Ascending aorta (tissue), 2 donors: Measurements from ENCODE around the gene TNPO2. TPM values are rescaled to one million over a fixed set of nuclear protein-coding genes. Genes with fewer than 3 reads are reported as not detected.

Experiments used
- DNase-seq, 2 donors: peaks; one replicate each; pipeline ENCODE4 v3.0.0-alpha.2; 2019; ENCODE audit warnings: low spot score in 2 of 2
- H3K27ac ChIP-seq, 2 donors: fragments of 200-600 bp; sonication (generic); one replicate each; pipeline ENCODE4 v1.5.1; 2016 to 2017; ENCODE audit warnings: mild to moderate bottlenecking in 1 of 2
- H3K27me3 ChIP-seq: fragments of 200-600 bp; sonication (generic); one replicate; pipeline ENCODE4 v1.5.1; 2017
- H3K36me3 ChIP-seq, 2 donors: fragments of 200-600 bp; sonication (generic); one replicate each; pipeline ENCODE4 v1.5.1; 2016
- H3K4me1 ChIP-seq, 2 donors: fragments of 200-600 bp; sonication (generic); one replicate each; pipeline ENCODE4 v1.5.1; 2016 to 2017; ENCODE audit warnings: mild to moderate bottlenecking in 1 of 2
- H3K4me3 ChIP-seq, 2 donors: fragments of 200-600 bp; sonication (generic); one replicate each; pipeline ENCODE4 v1.5.1; 2016 to 2017; ENCODE audit warnings: mild to moderate bottlenecking in 1 of 2
- H3K9me3 ChIP-seq, 2 donors: fragments of 200-600 bp; sonication (generic); one replicate each; pipeline ENCODE4 v1.5.1; 2016
- CTCF ChIP-seq, 3 experiments: fragments of 200-600 bp in 2 of 3; fragments of 450-650 bp in 1 of 3; sonication (generic) in 2 of 3; IDR thresholded peaks; one replicate each; pipeline ENCODE4 v1.5.1; 2016 to 2019; ENCODE audit warnings: antibody characterized with exemption in 3 of 3, mild to moderate bottlenecking in 1 of 3, moderate library complexity in 1 of 3
- intact Hi-C: fragments of 100-400 bp; cut with DNase I; formaldehyde crosslinking; loops from one replicate; pipeline ENCODE4 v1.15.1; 2023
- total RNA-seq: library from RNA; depleted of rRNA; stranded (reverse); fragments of >200 nt; gene quantifications from one replicate; pipeline ENCODE4 v1.1.0, GENCODE V29; 2016

TNPO2 gene
- total RNA-seq, 1 donor from 2014 or later = 82.6 TPM

- peak; percentile 93 to 96 (median 93) for TF ChIP-seq CTCF (IDR thresholded peaks at IDR 0.05)
- H3K4me1 ChIP-seq = peaks cover 0 to 3% of the 10 kb centered on the region in 2 donors
- H3K4me3 ChIP-seq = peak overlapping the region; percentile 34 to 60
- H3K9me3 ChIP-seq = no peaks in the 10 kb centered on the region
- no peaks in the 10 kb centered on the region for H3K27me3 ChIP-seq
- H3K27ac ChIP-seq = peak overlapping the region; percentile 36 to 41
- DNase-seq = peak in 1 of 2 donors; percentile 82
- intact Hi-C loops = no loop called here
- H3K36me3 ChIP-seq = peaks cover 1 to 2% of the 10 kb centered on the region in 2 donors
Observed at GRCh38 chr19:12757544-12758274, 34.0 kb upstream of the TNPO2 start.

- intact Hi-C loops = no loop called here
- H3K36me3 ChIP-seq = no peaks in the 10 kb centered on the region
- H3K9me3 ChIP-seq = no peaks in the 10 kb centered on the region
- H3K27ac ChIP-seq = no peak overlapping the region
- H3K27me3 ChIP-seq = no peaks in the 10 kb centered on the region
- H3K4me3 ChIP-seq = no peak overlapping the region
- H3K4me1 ChIP-seq = peaks cover 0 to 3% of the 10 kb centered on the region in 2 donors
- no peak for TF ChIP-seq CTCF (IDR thresholded peaks at IDR 0.05)
- no peak for DNase-seq
Observed at GRCh38 chr19:12756150-12756883, 32.6 kb upstream of the TNPO2 start.

- intact Hi-C loops = no loop called here
- H3K9me3 ChIP-seq = no peaks in the 10 kb centered on the region
Observed at GRCh38 chr19:12754465-12755196, 30.9 kb upstream of the TNPO2 start.

GRCh38 chr19:12752056-12752781, 28.5 kb upstream of the TNPO2 start:
- Histone ChIP-seq H3K4me1 (no peaks in the 10 kb centered on the region), H3K27me3 (no peaks in the 10 kb centered on the region), H3K4me3 (no peak overlapping the region), H3K27ac (no peak overlapping the region), H3K36me3 (peaks cover 10 to 11% of the 10 kb centered on the region in 2 donors), H3K9me3 (no peaks in the 10 kb centered on the region)
- TF ChIP-seq CTCF (IDR thresholded peaks at IDR 0.05) = no peak
- intact Hi-C loops = no loop called here
- no peak for DNase-seq

More at GRCh38 chr19:12754465-12755196, 30.9 kb upstream of the TNPO2 start:
- no peak overlapping the region for H3K4me3 ChIP-seq
- DNase-seq = no peak
- no peaks in the 10 kb centered on the region for H3K27me3 ChIP-seq
- peaks cover 0 to 3% of the 10 kb centered on the region in 2 donors for H3K4me1 ChIP-seq
- no peaks in the 10 kb centered on the region for H3K36me3 ChIP-seq
- no peak for TF ChIP-seq CTCF (IDR thresholded peaks at IDR 0.05)
- no peak overlapping the region for H3K27ac ChIP-seq

GRCh38 chr19:12751635-12752034, 27.9 kb upstream of the TNPO2 start, which contains the start of gene BEST2:
Gene BEST2, plus strand, starts transcription at chr19:12751791. Its CDS starts 802 bp downstream, at chr19:12752593.
- no peaks in the 10 kb centered on the region for H3K27me3 ChIP-seq
- no peak for TF ChIP-seq CTCF (IDR thresholded peaks at IDR 0.05)
- no peak for DNase-seq
- intact Hi-C loops = no loop called here
- no peaks in the 10 kb centered on the region for H3K4me1 ChIP-seq
- H3K36me3 ChIP-seq = peaks cover 16 to 17% of the 10 kb centered on the region in 2 donors
- H3K27ac ChIP-seq = no peak within 1 kb of the TSS
- H3K4me3 ChIP-seq = no peak within 1 kb of the TSS
- no peaks in the 10 kb centered on the region for H3K9me3 ChIP-seq
